HG02642 (cell line): ENCODE data around the gene ADD2.
"Not testable (repeated sequence)": the region's sequence is repeated elsewhere in the genome, so short reads cannot be mapped to it uniquely, and the experiment has no call there.

Experiments
- ATAC-seq: cut with Tn5 transposase; IDR thresholded peaks from one replicate; pipeline ENCODE4 v1.9.1; 2021; ENCODE audit warnings: mild to moderate bottlenecking; ENCODE audit not compliant: unreplicated experiment, poor library complexity

The ADD2 gene, protein sequence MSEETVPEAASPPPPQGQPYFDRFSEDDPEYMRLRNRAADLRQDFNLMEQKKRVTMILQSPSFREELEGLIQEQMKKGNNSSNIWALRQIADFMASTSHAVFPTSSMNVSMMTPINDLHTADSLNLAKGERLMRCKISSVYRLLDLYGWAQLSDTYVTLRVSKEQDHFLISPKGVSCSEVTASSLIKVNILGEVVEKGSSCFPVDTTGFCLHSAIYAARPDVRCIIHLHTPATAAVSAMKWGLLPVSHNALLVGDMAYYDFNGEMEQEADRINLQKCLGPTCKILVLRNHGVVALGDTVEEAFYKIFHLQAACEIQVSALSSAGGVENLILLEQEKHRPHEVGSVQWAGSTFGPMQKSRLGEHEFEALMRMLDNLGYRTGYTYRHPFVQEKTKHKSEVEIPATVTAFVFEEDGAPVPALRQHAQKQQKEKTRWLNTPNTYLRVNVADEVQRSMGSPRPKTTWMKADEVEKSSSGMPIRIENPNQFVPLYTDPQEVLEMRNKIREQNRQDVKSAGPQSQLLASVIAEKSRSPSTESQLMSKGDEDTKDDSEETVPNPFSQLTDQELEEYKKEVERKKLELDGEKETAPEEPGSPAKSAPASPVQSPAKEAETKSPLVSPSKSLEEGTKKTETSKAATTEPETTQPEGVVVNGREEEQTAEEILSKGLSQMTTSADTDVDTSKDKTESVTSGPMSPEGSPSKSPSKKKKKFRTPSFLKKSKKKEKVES

GRCh38 chr2:70767699-70768589 lies at the start of gene ADD2:
ADD2 (minus strand) TSS chr2:70768200; CDS start chr2:70706408, 61,792 bp downstream.
- peak; percentile 43 for ATAC-seq

DNA sequence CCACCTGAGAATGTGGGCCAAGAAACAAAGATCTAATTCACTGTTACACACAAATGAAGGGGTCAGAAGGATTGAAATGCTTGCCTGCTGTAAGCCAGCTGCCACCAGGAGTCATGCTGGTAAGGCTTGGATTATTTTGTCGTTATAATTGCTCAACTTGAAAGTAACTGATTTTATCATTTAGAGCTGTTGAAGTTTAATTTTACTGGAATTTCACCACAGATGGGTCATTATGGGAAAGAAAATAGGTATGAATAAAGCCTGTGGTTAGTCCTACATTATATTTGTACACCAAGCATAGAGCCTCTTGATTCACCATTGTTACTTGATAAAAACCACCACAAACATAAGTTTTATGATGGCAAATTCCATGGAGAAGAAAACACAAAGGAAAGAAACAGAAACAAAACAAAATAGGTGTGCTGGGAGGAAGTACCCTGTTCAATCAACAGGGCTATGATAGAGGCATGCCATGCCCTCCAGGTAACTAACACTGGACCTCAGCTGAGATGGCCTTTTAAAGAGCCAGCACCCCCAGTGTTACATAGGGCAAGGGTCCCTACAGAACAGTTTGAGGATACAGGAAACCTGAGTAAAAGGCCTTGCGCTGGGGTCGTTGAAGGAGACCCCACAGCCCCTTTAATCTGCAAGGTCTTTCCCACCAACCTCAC lies 49.4 kb upstream of the ADD2 start:
- ATAC-seq: no peak

DNA sequence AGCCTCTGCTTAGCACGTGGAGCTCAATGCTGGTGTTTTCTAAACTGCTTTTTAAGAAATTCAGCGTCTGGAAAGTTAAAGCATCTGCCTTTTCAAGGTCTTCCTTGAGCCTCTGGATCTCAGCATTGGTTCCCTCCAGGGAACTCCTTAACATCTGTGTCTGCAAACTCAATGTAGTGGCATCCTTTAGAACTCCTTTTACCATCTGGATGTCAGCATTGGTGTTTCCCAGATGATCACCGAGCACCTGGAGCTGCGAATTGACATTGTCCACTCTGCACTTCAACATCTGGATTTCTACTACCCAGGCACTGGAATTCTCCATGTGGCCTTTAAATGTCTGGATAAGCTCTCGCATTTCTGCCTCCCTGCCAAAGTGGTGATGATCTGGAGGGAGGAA lies 48.7 kb upstream of the ADD2 start:
- no peak for ATAC-seq

GRCh38 chr2:70808983-70809958 lies 41.3 kb upstream of the ADD2 start:
- no peak for ATAC-seq

DNA sequence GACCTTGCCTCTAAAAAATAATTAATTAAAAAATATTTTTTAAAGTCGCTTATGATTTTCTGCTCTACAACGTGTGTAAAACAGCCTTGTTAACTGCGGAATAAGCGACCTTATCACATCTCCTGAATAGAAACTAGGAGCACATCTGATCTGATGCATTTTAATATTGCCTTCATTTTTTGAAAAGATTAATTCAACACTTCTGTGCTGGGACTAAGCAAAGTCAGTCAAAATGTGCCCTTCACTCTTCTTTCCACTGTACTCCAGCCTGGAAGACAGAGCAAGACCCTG lies 39.8 kb upstream of the ADD2 start:
- no peak for ATAC-seq

GRCh38 chr2:70807102-70807827 lies 39.3 kb upstream of the ADD2 start:
- no peak for ATAC-seq

DNA sequence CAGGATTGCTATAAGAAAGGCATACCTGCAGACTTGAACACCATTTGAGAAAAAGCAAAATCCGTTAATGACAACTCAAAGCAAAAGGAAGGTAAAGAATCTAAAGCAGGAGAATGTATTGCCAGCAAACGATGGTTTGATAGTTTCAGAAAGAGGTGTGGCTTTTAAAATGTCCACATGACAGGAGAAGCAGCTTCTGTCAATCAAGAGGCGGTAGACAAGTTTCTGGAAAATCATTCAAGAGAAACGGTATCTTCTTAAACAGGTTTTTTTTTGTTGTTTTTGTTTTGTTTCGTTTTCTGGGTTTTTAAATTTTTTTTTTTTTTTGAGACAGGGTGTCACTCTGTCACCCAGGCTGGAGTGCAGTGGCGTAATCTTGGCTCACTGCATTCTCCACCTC lies 38.6 kb upstream of the ADD2 start:
- ATAC-seq: no peak

GRCh38 chr2:70806013-70806412 lies 38.0 kb upstream of the ADD2 start:
- no peak for ATAC-seq

DNA sequence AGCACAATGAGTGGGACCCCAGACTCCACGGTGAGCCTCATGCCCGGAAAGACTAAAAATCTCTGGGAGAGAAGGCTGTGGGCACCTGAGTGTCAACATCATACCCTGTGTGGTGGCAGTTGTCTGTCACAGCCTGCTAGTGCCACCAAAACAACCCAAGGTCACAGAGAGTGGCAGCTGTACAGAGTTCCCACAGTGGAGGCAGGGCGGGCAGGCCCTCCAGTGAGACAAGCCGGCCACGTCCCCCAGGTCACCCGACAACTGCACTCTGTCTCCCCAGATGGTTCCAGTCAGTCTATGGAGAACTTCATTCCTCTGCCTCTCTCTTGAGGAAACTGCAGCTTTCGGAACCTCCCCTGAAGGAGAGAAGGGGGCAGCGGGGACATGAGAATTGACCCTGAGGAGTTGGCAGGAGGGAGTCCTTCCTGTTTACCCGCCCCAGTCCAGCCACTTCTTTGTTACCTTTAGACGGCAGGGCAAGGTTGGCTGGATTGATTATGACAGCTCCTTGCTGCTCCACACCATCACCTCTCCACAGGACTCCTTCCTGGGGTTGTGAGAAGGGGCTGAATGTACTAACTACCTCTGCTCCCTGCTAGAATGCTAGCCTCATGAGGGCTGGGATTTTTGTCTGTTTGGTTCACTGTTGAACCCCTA lies 33.7 kb upstream of the ADD2 start:
- ATAC-seq: no peak

GRCh38 chr2:70799706-70800105 lies 31.7 kb upstream of the ADD2 start:
- ATAC-seq: no peak

- not testable (repeated sequence) for ATAC-seq
Observed at GRCh38 chr2:70797996-70798395, 30.0 kb upstream of the ADD2 start.

DNA sequence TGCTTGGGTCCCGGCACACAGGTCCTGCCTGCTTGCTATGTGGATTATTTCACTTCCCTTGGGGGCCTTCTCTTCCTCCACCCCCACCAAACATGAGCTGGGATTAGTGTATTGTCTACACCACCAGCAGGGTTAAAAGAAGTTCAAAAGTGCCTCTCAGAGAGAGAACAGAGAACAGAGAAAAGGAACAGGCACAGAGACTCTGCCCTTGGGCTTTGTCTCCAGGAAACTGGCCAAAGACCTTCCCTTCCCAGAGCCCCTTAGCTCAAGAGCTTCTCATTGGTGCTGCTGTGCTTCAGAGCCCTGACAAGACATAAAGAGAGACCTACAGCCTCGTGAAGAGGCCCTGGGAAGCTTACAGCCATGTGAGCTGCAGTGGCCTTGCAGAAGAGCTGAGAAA lies 29.5 kb upstream of the ADD2 start:
- ATAC-seq: no peak

DNA sequence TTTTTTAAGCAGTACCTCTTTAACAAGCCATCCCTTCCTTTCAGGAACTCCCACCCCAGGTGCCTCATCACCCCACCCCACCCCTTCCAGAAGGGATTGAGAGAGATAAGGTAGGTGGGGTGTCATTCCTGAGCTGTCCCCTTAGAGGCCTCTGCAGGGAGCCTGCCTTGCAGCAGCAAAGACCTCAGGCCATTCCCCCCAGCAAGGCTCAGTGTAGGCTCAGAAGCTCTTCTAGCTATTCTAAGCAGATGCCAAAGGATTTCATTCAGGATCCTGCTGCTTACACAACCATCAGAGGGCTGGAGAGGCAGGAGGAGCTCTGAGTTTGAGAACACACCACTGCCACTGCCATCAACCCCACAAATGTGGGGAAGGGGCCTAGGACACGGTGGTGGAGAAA lies 28.3 kb upstream of the ADD2 start:
- ATAC-seq: no peak

DNA sequence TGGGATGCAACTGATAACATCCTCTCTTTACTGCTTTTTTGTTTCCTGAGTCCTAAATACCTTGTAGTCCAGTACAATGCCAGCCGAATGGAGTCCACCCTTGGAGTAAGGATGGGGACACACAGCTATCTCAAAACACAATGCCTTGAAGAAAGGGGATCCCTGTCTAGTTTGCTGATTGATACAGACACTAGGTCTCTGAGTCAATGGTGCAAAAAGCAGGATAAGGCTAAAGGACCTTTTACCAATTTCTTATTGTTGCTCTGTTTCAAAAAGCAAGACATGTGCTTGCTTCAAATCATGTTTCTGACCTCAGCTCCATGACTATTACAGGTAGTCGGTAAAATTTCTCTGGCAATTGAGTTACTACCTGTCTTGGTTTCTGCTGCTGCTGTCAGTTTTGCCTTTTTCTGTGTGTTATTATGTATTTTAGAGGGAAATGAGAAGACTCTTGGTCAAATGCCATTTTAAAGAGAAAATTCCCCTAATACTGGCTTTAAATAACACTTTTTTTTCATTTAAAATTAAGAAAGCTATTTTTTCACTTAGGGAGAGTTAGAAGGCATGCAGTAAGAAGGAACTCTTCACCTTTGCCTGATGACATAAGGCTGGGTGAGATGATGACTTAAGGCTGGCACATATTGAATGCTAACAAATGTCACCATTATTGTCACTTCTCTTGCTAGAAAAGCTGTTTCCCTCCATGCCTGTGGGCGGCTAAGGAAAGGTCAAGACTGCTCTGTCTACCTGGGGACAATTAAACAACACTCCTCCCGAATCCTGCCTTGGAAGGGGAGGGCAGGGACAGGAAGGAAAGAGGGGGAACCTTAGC lies 27.4 kb upstream of the ADD2 start:
- no peak for ATAC-seq

DNA sequence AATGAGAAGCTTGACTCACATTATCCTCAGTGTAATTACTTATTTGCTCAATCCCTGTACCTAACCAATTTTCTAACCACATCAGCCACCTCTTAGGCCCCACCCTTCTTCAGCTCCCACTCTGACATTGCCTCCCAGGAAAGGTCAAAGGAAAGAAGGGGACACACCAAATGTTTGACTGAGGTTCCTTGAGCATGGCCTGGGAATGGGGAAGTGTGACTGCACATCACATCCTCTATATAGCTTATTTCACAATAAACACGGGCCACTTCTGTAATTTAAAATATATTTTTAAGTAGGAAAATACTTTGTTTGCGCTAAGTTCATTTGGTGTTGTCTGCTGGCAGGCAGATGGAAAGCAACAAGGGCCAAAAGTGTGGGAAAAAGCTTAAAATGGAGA lies 25.4 kb upstream of the ADD2 start:
- ATAC-seq: no peak

DNA sequence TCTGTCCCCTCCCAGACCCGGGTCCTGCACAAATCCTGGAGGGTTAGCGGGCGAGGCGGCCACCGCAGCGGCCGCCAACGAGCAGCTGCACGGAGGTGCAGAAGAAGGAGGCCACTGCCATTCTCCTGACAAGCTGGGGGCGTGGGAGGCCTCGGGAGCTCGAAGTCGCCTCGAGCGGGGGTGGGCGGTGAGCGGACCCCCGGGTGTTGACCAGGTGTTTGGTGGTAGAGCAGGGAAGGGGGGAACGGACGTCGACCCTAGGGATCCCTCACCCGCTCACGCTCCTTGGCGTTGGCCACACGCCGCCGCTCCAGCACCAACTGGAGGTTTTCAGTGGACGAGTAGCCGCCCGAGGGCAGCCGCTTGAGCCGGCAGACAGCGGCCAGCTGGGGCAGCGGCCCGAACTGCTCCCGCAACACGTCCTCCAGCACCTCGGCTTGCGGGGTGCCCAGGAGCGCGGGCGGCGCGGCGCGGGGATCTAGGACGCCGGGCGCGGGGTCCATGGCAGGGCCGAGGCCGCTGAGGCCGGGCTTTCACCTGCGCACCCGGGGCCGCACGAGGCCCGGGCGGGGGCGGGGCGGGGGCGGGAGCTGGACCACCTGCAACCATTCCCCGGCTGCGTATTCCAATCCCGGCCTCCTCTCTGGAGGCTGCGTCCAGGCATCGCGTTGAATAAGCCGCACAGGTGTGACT lies 22.3 kb upstream of the ADD2 start, which contains the start of gene FIGLA:
Gene FIGLA, minus strand, starts transcription at position 508 of the 693 bp plus-strand sequence. Its CDS starts 5 bp downstream, at position 503.
- no peak for ATAC-seq
